HG02610 (cell line): Measurements from ENCODE around the gene KMT5C.

Experiments used
- ATAC-seq: cut with Tn5 transposase; IDR thresholded peaks from one replicate; pipeline ENCODE4 v1.9.1; 2021; ENCODE audit warnings: mild to moderate bottlenecking, moderate library complexity; ENCODE audit not compliant: unreplicated experiment

Gene KMT5C

DNA sequence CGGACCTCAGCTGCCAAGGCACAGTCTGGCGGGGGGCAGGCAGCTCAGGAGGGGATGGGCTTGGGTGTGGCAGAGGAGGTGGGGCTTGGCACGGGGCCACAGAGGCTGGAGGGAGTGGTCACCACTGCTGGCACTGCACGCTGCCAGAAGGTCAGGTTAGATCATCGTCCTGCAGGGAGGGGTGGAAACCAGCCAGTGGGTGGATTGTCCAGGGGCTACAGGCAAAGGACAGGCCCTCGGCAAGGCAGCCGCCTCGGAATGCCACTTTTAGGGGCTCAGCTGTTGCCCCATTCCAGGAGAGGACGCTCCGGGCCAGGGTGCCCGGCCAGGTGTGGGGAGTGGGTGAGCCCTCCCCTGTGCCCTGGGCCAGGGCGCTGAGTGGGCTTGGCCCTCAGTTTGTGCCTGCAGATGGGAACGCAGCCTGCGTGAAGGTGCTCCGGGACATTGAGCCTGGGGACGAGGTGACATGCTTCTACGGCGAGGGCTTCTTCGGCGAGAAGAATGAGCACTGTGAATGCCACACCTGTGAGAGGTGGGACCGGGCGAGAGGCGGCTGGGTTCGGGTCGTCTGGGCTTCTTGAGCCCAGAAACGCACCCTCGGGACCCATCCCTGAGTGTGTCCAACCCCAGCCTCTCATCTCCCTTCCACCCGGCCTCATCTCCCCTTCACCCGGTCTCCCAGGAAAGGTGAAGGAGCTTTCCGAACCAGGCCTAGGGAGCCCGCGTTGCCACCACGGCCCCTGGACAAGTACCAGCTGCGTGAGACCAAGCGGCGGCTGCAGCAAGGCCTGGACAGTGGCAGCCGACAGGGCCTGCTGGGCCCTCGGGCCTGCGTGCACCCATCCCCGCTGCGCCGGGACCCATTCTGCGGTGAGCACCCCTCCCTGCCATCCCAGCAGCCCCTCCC, 6.4 kb downstream of the KMT5C start:
- no peak for ATAC-seq

DNA sequence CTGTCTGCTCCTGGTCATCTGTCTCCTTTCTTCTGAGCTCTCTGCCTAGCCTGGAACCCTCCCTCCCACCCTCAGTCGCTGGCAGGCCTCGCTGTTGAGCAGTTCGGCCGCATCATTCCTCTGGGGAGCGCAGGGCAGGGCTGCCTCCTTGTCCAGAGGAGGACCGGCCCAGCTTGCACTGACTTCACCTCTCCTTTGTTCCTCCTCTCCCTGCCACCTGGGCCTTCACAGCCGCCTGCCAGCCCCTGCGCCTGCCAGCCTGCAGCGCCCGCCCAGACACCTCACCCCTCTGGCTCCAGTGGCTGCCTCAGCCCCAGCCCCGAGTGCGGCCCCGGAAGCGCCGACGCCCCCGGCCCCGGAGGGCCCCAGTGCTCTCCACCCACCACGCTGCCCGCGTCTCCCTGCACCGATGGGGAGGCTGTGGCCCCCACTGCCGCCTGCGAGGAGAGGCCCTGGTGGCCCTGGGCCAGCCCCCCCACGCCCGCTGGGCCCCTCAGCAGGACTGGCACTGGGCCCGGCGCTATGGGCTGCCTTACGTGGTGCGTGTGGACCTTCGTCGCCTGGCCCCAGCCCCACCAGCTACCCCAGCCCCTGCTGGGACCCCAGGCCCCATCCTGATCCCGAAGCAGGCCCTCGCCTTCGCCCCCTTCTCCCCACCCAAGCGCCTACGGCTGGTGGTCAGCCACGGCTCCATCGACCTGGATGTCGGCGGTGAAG, 7.2 kb downstream of the KMT5C start:
- ATAC-seq: no peak

DNA sequence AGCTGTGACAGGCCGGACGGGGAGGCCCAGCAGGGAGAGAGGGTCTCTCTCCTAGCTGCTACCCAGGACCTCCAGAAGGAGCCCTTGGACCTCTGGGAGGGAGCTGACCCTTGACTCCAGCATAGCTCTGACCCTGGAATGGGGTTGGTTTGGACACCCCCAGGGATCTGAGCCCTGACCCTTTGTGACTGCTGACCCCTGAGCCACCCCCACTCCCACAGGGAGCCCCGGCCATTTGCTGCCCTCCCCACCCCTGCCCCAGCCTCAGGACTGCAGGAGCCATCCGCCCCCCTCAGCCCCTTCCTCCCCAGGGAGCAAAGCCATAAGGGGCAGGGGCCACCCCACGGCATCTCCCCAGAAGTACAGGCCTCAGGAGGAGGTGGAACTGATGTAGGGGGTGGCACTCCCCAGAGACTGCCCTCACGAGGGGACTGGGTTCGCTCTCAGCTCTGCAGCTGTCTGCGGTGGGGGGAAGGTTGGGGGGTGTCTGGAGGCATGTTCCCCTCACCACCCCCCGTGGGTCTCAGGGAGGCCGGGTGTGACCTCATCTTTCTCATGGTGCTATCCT, 7.8 kb downstream of the KMT5C start:
- ATAC-seq: no peak

DNA sequence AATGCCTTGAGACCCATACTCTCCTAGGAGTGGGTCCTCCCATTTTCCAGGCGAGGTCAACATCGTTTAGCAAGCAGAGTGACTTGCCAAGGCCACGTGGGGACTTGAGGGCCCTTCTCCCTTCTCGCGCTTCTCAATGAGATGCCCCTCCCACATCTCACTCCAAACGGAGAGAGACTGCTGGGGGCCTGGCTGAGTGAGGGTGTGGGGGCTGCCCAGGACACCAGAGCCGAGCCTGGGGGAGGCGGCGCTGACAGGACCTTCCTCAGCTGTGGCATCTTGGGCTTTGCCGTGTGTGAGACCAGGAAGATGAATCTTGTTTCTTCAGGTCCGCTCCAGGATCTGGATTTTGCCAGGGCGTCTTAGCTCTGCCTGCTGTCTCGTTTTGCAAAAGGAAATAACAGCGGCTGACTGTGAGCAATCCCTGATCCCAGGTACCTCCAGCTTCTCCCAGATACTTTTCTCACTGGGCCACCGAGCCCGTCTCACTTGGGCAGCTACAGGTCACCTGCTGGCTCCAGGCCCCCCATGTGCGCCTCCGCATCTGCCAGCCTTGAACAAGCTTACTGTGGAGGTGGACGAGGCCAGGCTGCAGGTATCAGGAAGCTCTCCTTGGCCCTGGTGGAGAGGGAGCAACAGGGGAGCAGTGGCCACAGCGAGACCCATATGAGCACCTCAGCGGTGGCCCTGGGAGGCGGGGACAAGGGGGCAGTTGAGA, 8.8 kb downstream of the KMT5C start:
- ATAC-seq: no peak

DNA sequence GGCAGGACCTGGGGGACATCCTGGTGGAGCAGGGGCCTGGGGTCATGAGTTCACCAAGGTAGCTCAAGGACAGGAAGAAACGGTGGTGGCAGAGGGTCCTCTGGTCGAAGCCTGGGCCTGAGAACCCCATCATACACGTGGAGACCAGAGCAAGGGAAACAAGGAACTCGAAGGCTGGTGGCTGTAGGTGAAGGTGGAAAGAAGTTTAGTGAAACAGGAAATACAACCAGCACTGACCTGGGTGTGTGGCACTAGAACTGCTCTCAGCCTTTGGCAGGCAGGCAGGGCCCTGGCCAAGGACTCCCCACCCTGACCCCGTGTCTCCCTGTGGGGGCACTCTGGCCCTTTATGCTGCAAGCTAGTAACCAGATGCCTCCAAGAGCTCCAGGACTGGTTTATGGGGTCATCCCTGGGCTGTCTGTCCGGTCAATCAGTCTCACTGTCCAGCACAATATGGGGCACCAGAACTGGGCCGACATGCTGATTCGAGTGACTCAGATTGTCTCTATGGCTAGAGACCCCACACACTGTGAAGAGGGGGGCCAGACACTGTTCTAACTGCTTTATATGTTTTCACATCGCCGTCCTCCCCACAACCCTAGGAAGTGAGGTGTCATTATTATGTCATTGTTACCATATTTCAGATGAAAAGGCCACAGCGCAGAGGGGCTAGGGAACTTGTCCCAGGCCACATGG, 11.1 kb downstream of the KMT5C start:
- no peak for ATAC-seq

DNA sequence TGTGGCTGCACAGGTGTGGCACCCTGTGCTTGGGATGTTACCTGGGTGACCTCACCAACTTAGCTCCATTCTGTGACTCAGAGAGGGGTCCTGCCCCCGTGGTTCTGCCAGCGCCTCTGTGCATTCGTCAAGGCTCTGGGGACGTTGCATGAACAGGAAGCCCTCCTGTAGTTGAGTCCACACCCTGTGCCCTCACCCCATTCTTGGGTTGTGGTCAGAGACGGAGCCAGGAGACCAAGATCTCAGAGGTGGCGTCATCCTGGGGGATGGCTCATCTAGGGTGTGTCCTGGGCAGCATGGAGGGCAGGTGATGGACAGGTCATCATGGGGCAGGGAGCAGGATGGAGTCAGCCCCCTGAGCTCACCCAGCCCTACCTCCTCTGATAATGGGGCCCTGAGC, 12.4 kb downstream of the KMT5C start:
- no peak for ATAC-seq

DNA sequence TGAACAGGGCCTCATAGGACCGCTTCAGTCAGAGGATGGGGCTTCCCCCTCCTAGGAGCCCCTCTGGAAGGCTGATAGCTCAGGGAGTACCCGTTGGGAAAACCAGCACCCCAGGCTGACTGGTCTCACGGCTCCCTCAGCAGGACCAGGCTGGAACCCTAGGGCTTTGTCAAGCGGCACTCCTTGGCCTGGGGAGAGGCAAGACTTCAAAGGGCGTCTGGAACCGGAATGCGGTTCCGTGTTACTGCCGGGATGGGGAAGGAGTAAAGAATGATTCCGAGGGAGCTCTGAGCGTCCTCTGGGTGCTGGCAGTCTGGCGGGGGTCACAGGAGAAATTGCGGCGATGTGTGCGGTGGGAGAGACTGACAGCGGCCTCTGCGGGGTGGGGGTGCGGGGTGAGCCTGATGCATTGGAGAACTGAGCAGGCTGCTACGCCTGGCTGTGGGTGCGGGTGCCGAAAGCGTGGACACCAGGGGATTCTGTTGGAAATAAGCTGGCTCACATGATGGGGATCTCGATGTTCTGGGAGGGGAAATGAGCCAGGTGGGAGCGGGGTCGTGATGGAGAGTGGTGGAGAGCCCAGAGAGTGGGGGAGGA, 13.0 kb downstream of the KMT5C start:
- no peak for ATAC-seq

DNA sequence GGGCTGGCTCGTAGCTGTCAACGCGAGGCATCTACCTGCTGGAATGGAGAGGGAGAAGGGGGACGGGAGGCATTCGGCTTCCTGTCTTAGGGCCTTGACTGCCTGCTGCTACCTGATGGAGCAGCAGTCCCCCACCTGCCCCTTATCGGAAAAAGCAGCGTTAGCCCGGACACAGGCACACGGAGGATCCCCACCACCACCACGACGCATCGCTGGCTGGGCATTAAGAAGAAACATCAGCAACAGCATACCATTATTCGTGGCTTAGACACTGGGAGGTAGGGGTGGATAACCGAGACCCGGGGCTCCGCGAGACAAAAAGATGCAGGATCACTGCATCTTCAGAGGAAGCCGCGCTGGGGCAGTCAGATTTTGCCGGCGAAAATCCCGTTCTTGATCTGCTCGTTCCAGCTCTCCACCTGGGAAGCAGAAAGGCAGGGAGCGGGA, 13.7 kb downstream of the KMT5C start:
- no peak for ATAC-seq

DNA sequence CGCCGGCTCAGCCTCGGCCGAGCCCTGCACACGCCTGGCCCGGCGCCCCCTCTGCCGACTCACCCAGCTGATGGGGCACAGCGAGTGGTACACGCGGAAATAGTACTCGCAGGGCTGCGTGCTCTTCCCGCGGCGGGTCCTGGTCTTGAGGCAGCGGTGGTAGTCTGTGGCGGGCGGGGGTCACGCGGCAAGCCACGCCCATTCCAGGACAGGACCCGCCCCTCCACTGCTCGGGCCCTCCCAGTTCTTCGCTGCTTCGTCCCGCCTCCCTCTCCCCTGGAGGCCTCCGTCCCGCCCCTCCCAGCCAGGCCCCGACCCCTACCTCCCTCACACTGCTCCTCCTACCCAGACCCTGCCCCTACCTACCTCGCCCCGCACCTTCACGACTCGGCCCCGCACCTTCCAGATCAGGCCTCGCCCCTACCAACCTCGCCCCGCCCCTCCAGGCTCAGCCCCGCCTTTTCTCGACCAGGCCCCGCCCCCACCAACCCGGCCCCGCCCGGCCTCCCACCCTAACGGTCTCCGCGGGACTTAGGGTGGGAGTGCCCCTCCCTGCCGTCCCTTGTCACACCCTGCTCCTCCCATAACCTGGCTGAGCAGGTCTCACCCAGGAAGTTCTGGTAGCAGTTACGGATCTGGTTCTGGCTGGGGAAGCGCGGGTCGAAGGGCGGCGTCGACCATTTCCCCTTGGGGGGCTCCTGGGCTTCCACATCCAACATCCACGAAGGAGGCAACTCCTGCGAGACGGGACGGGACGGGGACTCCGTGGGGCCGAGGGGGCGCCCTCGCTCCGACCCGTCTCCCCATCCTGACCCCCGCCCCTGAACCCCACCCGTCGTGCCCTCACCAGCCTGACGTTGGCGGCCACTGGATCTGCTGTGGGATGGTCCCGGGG, 14.4 kb downstream of the KMT5C start:
- ATAC-seq: no peak

DNA sequence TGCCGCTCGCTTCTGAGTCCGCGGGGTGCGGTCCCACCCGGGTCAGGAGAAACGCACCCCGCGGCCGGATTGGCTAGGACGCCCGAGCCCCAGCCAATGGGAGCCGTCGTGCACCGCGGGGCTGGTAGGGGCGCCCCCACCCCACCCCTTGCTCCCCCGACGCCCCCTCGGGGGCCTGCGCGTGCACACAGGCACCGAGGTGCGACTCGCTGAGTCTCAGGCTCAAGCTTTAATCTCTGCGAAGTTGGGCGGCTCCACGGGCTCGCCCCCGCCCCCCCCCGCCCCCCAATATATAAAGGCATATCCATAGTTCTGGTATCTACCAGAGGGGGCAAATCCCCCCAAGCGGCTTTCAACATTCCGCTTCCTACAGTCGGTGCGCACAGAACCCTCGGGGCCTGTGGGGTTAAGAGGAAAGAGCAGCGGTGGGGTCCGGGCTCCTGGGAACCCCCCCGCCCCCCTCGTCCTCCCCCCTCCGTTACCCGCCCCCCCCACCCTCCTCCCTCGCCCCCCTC, 15.1 kb downstream of the KMT5C start, which contains the start of gene COX6B2:
TSS of gene COX6B2 (minus strand) at position 22 of the 515 bp plus-strand sequence. CDS start 198 bp downstream, outside the sequence.
- no peak for ATAC-seq

DNA sequence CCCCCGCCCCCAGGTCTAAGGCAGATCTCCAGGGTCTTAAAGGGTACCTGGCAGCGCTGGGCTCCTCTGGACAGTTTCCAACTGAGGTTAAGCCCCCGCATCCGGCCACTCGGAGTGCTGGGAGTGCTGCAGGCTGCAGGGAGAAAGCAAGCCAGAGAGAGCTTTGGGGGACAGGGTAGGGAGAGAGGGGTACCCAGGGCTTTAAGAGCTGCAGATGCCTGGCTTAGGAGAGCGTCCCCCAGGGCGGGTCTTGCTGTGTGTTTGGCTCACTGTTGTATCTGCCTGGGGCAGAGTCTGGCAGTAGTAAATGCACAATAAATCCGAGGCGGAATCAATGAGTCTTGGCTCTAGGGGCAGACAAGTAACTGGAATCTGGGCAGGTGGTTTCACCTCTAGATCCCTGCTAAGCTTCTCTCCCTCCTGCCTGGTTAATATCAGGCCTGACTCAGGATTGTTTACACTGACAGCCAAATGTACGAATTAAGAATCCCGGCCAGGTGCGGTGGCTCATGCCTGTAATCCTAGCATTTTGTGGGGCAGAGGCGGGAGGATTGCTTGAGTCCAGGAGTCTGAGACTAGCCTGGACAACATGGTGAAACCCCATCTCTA, 15.6 kb downstream of the KMT5C start:
- ATAC-seq: no peak

DNA sequence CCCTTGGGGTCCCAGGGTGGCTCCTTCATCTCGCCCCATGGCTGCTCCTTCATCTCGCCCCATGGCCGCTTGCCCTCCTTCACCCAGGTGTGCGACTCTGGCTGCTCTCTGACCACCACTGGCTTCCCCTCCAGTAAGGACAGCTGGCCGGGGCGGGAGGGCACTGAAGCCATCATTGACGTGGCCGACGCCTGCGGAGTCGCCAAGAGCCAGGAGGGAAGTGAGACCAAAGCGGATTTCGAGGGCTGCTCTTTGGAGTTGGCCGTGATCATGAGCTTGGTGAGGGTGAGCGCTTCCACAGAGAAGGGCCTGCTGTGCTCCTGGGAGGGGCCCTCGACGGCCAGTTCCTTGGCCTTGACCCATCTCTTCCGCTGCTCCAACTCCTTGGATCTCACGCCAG, 18.8 kb downstream of the KMT5C start:
- no peak for ATAC-seq

DNA sequence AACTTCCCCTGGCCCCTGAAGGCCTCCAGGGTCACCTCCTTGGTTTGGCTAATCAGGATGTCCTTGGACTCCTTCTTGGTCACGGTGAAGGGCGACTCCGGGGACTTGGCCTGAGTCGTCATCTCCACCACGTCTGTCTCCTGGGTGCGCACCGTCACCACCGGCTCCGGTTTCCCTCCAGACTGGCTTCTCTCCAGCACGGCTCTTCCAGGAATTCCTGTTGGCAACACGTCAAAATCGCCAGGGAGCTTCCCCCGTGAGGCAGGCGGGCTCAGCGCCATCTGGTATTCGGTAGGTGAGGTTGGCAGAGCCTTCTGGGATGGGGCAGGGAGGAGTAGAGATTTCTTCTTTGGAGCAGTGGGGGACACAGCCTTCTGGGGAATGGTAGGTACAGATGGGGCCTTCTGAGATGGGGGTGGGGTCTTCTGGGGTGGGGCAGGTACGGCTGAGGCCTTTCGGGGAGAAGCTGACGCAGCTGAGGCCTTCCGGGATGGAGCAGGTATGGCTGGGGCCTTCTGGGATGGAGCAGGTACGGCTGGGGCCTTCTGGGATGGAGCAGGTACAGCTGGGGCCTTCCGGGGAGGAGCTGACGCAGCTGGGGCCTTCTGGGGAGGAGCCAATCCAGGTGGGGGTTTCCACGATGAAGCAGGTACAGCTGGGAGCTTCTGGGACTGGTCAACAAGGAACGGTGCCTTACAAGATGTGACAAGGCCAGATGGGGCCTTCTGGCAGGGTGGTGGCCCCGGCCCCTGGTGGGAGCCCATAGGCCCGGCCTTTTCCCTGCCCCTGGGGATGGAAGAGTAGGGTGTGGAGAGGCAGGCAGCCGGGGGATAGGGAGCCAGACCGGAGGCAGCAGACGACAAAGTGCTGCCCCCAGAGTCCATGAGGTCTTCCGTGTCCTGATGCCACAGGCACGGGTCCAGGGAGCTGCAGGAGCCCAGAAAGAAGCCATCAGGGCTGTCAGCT, 19.6 kb downstream of the KMT5C start:
- ATAC-seq: no peak

DNA sequence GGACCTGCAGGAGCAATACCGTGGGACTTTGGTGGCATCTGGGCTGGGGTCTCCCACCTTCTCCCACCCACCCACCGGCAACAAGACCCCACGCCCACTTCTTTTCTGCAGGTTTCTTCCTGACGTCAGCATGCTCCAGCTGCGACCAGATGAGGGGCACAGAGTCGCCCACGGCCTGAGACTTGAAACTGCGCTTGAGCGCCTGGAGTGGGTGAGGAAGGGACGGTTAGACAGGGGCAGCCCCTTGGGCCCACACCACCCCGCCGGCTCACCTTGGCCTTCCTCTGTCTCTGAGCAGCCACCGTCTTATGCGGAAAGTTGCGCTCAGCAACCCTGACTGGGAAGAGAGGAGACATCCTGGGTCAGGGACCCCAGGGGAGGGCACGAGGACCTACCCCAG, 21.2 kb downstream of the KMT5C start:
- no peak for ATAC-seq

DNA sequence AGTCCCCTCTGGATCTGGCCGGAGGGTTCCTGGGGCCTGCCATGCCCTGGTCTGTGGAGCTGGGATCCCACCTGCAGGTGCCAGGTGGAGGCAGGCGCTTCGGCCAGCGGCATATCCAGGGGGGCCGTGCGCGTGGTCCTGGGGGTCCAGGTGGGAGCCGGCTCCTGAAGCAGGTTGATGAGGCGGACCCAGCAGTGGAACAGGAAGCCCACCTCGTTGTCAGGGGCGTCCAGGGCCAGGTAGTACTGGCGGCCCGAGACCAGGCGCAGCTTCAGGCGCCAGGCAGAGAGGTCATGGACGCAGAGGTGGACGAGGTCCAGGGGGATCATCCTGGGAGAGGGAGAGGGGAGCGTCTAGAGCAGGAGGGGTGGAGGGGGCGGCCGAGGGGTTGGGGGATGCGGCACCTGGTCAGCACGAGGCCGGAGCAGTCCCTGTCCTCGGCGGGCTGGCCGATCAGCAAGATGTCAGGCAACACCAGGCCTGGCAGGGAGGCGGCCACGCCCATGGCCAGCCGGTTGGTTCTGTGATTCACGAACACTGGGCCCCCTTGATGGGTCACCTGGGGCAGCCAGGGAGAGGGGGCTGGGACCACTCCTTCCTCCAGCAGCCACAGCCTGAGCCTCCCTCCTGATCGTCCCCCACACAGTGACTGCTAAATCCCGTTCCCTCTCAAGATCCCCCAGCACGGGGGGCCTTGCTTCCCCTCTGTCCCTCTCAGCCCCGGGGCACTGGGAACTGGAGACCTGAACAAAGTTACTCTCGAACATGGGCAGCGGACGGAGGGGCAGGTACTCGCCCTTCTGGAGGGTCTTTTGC, 22.7 kb downstream of the KMT5C start:
- no peak for ATAC-seq

DNA sequence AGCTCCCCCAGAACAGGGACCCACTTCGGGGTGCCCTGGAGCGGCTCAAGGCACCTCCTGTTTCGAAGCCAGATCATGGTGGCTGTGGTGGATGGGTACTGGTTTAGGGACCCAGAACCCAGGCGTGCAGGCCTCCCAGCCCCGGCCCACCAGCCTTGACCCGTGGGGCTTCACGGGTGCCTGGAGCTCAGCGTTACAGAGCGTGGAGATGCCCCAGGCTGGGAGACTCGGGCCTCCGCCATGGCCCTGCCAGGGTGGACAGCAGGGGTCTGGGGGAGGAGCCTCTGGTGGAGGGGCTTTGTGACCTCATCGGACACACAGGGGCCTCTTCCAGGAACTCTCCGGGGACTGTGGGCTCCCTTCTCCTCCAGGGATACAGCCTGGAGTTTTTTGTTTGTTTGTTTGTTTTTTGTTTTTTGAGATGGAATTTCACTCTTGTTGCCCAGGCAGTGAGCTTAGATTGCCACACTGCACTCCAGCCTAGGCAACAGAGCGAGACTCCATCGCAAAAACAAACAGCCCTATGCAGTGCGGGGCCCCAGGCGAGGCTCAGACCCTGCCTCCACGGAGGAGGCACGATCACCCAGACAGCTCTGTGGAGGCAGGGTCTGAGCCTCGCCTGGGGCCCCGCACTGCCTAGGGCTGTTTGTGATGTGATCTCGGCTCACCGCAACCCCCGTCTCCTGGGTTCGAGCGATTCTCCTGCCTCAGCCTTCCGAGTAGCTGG, 23.5 kb downstream of the KMT5C start, which contains the start of gene GARIN5B:
TSS of gene GARIN5B (minus strand) at position 271 of the 727 bp plus-strand sequence. CDS start at position 77, 194 bp downstream.
- no peak for ATAC-seq
